OCI-LY7 (cell line): ENCODE data around the gene PLD1. TPM values are rescaled to one million over a fixed set of nuclear protein-coding genes. Genes with fewer than 3 reads are reported as not detected.

Source experiments
- BruUV-seq: library from RNA; stranded (reverse); fragments of 400-500 nt; replicated peaks from 2 replicates; lab custom pipeline; 2021; lab: Mats Ljungman, UMichigan
- CTCF ChIA-PET: fragments of 300-600 bp; sonication (Branson Sonifier 250); formaldehyde crosslinking; loops from one replicate; lab custom pipeline; 2022; ENCODE audit warnings: antibody characterized with exemption; ENCODE audit not compliant: unreplicated experiment; lab: Charles Lee
- POLR2A ChIA-PET: fragments of 300-600 bp; sonication (Branson Sonifier 250); formaldehyde crosslinking; loops from one replicate; lab custom pipeline; 2022; ENCODE audit warnings: antibody characterized with exemption; lab: Charles Lee
- DNase-seq: peaks from one replicate; pipeline ENCODE4 v3.0.0-alpha.2; 2015; ENCODE audit warnings: low spot score
- H2AFZ ChIP-seq: fragments of 200-600 bp; sonication (generic), shearing (Covaris generic); 2 replicates; pipeline ENCODE4 v1.6.1; 2014; ENCODE audit warnings: mild to moderate bottlenecking, antibody characterized with exemption, low read length, moderate library complexity
- H3K27ac ChIP-seq: fragments of 200-600 bp; sonication (generic); 2 replicates; pipeline ENCODE4 v1.5.1; 2014; ENCODE audit warnings: mixed run types, low read depth, mild to moderate bottlenecking, moderate library complexity, low read length, inconsistent platforms; ENCODE audit not compliant: poor library complexity, severe bottlenecking
- H3K36me3 ChIP-seq: fragments of 200-600 bp; sonication (generic); 2 replicates; pipeline ENCODE4 v1.6.1; 2014; ENCODE audit warnings: mild to moderate bottlenecking, antibody characterized with exemption, low read length, moderate library complexity, mixed read lengths; ENCODE audit not compliant: insufficient read depth
- H3K4me1 ChIP-seq: fragments of 200-600 bp; sonication (generic); 2 replicates; pipeline ENCODE4 v1.5.1; 2014; ENCODE audit warnings: mild to moderate bottlenecking, low read length; ENCODE audit not compliant: insufficient read depth, poor library complexity, severe bottlenecking
- H3K4me2 ChIP-seq: fragments of 200-600 bp; sonication (generic); 2 replicates; pipeline ENCODE4 v1.6.1; 2014; ENCODE audit warnings: mild to moderate bottlenecking, low read length
- H3K4me3 ChIP-seq: fragments of 200-600 bp; sonication (generic); 2 replicates; pipeline ENCODE4 v1.5.1; 2014; ENCODE audit warnings: mild to moderate bottlenecking, low read depth, low read length; ENCODE audit not compliant: poor library complexity, severe bottlenecking
- H3K79me2 ChIP-seq: fragments of 200-600 bp; sonication (generic); 2 replicates; pipeline ENCODE4 v1.6.1; 2016; ENCODE audit warnings: low read depth, mild to moderate bottlenecking, low read length, moderate library complexity, mixed read lengths; ENCODE audit not compliant: insufficient read depth
- H3K9me2 ChIP-seq: fragments of 200-600 bp; sonication (generic); 2 replicates; pipeline ENCODE4 v1.6.1; 2016; ENCODE audit warnings: mild to moderate bottlenecking, low read length, mixed read lengths; ENCODE audit not compliant: insufficient read depth
- H3K9me3 ChIP-seq: fragments of 200-600 bp; sonication (generic); 2 replicates; pipeline ENCODE4 v1.6.1; 2014; ENCODE audit warnings: mild to moderate bottlenecking, mixed run types, low read length, mixed read lengths
- H4K20me1 ChIP-seq: fragments of 200-600 bp; sonication (generic); 2 replicates; pipeline ENCODE4 v1.6.1; 2014; ENCODE audit warnings: mild to moderate bottlenecking, antibody characterized with exemption, low read length, moderate library complexity, mixed read lengths; ENCODE audit not compliant: insufficient read depth
- EZH2phosphoT487 ChIP-seq: fragments of 200-600 bp; sonication (generic); IDR thresholded peaks from 2 replicates; pipeline ENCODE4 v1.6.1; 2018; ENCODE audit warnings: low read depth, borderline replicate concordance, mild to moderate bottlenecking, mixed run types, antibody characterized with exemption, low read length, moderate library complexity, mixed read lengths
- intact Hi-C: fragments of 100-400 bp; cut with micrococcal nuclease; formaldehyde crosslinking; loops from one replicate; pipeline ENCODE4 v1.10.0; 2022; ENCODE audit not compliant: unreplicated experiment
- total RNA-seq, 2 experiments: library from RNA; depleted of rRNA in 1 of 2; stranded (reverse); fragments of >200 nt in 1 of 2; shearing (Covaris generic) in 1 of 2; gene quantifications; 2 replicates each; pipeline ENCODE4 v1.2.3, GENCODE V29; 2014 to 2022
- TF ChIP-seq, protein P1 (sequence below): fragments of 200-600 bp; sonication (generic); conservative IDR thresholded peaks from 2 replicates; pipeline ENCODE4 v1.5.1; 2014; ENCODE audit warnings: mild to moderate bottlenecking, antibody characterized with exemption, low read length, moderate library complexity, mixed read lengths

Gene PLD1
- total RNA-seq, 2 experiments from 2014 or later: not detected

DNA sequence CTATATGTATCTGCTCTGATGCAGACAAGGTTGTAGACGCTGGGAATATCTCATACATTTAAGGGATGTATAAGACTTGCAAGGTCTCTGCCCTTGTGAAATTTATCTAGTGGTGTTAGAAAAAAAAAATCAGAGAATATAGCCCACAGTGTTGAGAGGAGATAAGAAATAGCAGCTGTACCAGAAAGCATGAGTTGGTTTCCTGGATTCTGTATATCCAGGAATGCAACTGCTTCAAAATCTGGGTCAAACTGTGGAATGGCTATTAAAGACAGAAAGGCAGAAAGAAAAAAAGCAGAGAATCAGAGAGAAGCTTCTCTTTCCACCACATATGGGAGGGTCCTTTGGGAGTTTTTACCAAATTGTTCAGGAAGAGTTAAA is 31.3 kb upstream of the PLD1 start:
- Histone ChIP-seq H2AFZ (no peak overlapping the region), H3K27ac (no peak overlapping the region), H3K4me2 (no peak overlapping the region), H3K36me3 (no peaks in the 10 kb centered on the region), H3K9me3 (no peaks in the 10 kb centered on the region), H4K20me1 (no peaks in the 10 kb centered on the region), H3K4me1 (no peaks in the 10 kb centered on the region), H3K79me2 (no peaks in the 10 kb centered on the region), H3K4me3 (no peak overlapping the region), H3K9me2 (no peaks in the 10 kb centered on the region)
- intact Hi-C loops: no loop called here
- BruUV-seq: no TSS peak
- DNase-seq: no peak
- ChIA-PET POLR2A (interaction anchor here (0.7 kb wide), 1 partner anchor 299 kb away, joined by 3 read pairs; no protein-coding TSS in a partner anchor), CTCF (no interaction called here)
- TF ChIP-seq, protein P1, sequence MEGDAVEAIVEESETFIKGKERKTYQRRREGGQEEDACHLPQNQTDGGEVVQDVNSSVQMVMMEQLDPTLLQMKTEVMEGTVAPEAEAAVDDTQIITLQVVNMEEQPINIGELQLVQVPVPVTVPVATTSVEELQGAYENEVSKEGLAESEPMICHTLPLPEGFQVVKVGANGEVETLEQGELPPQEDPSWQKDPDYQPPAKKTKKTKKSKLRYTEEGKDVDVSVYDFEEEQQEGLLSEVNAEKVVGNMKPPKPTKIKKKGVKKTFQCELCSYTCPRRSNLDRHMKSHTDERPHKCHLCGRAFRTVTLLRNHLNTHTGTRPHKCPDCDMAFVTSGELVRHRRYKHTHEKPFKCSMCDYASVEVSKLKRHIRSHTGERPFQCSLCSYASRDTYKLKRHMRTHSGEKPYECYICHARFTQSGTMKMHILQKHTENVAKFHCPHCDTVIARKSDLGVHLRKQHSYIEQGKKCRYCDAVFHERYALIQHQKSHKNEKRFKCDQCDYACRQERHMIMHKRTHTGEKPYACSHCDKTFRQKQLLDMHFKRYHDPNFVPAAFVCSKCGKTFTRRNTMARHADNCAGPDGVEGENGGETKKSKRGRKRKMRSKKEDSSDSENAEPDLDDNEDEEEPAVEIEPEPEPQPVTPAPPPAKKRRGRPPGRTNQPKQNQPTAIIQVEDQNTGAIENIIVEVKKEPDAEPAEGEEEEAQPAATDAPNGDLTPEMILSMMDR: no peak
- no peak for TF ChIP-seq EZH2phosphoT487

DNA sequence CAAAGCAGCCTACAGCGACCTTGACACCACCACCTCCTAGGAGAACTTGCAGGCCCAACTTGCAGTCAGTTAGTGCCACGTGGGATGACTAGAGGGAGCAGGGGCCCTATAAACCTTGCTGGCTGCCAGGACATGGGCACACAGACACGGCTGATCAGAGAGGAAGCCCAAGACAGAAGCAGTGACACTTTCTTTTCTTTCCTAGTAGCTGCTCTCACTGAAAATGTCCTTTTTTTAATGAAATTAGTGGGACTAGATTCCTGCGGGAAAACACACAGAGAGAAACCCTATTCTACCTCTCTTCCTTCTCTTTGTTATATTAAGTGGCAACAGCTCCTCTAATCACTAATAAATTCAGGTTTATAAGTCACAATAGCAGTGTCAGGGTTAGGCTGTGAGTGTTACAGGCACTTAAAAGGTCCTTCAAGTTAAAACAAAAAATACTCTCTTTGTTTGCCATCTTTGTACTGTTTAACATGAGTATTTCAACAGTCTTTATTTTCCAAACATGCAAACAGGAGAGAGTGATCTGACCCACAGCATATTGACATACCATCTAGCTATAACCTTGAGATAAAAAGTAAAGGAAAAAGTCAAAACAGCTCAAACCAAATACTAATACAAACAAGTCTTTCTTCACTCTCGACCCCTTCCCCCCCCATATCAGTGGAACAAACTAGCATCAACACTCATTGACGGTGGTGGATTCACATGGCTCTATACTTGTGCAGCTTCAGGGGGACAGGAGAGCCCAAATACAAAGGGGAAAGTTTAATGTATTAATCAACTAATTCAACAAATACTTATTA is 30.7 kb upstream of the PLD1 start:
- Histone ChIP-seq H2AFZ (no peak overlapping the region), H3K36me3 (no peaks in the 10 kb centered on the region), H3K4me3 (no peak overlapping the region), H3K4me2 (no peak overlapping the region), H3K4me1 (no peaks in the 10 kb centered on the region), H3K9me2 (no peaks in the 10 kb centered on the region), H3K79me2 (no peaks in the 10 kb centered on the region), H4K20me1 (no peaks in the 10 kb centered on the region), H3K9me3 (no peaks in the 10 kb centered on the region), H3K27ac (no peak overlapping the region)
- ChIA-PET POLR2A (interaction anchor here (0.7 to 0.8 kb wide), 2 partner anchors 39 to 180 kb away, joined by 3 to 4 read pairs; no protein-coding TSS in a partner anchor), CTCF (interaction anchor here (0.6 kb wide), 1 partner anchor 454 kb away, joined by 4 read pairs; no protein-coding TSS in a partner anchor)
- no peak for TF ChIP-seq EZH2phosphoT487
- TF ChIP-seq, protein P1: no peak
- intact Hi-C loops: no loop called here
- no TSS peak for BruUV-seq
- DNase-seq: no peak

DNA sequence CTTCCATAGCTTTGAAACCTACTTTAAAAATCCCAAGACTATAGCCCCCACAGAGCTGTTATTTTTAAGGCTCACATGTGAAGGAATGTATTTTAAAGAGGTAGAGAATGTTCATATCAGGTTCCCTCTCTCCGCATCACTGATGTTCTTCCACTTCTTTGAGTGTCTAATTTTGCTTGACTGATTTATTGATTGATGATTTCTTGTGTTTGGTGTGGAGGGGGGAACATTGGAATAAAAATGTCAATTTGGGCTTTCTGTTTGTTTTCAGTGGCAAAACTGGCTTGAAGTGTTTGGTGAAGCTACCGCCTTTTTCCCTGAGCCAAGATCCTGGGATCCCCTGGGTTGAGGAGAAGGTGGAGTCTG is 30.1 kb upstream of the PLD1 start:
- no peak for TF ChIP-seq EZH2phosphoT487
- TF ChIP-seq, protein P1: no peak
- Histone ChIP-seq H3K9me3 (no peaks in the 10 kb centered on the region), H3K36me3 (no peaks in the 10 kb centered on the region), H3K79me2 (no peaks in the 10 kb centered on the region), H2AFZ (no peak overlapping the region), H4K20me1 (no peaks in the 10 kb centered on the region), H3K4me3 (no peak overlapping the region), H3K4me1 (no peaks in the 10 kb centered on the region), H3K4me2 (no peak overlapping the region), H3K9me2 (no peaks in the 10 kb centered on the region), H3K27ac (no peak overlapping the region)
- BruUV-seq: no TSS peak
- ChIA-PET POLR2A (interaction anchor here (0.7 to 0.8 kb wide), 2 partner anchors 39 to 179 kb away, joined by 3 to 4 read pairs; no protein-coding TSS in a partner anchor), CTCF (no interaction called here)
- intact Hi-C loops: no loop called here
- no peak for DNase-seq
